Measurements from ENCODE around the gene SDS.

SDS gene, protein sequence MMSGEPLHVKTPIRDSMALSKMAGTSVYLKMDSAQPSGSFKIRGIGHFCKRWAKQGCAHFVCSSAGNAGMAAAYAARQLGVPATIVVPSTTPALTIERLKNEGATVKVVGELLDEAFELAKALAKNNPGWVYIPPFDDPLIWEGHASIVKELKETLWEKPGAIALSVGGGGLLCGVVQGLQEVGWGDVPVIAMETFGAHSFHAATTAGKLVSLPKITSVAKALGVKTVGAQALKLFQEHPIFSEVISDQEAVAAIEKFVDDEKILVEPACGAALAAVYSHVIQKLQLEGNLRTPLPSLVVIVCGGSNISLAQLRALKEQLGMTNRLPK

DNA sequence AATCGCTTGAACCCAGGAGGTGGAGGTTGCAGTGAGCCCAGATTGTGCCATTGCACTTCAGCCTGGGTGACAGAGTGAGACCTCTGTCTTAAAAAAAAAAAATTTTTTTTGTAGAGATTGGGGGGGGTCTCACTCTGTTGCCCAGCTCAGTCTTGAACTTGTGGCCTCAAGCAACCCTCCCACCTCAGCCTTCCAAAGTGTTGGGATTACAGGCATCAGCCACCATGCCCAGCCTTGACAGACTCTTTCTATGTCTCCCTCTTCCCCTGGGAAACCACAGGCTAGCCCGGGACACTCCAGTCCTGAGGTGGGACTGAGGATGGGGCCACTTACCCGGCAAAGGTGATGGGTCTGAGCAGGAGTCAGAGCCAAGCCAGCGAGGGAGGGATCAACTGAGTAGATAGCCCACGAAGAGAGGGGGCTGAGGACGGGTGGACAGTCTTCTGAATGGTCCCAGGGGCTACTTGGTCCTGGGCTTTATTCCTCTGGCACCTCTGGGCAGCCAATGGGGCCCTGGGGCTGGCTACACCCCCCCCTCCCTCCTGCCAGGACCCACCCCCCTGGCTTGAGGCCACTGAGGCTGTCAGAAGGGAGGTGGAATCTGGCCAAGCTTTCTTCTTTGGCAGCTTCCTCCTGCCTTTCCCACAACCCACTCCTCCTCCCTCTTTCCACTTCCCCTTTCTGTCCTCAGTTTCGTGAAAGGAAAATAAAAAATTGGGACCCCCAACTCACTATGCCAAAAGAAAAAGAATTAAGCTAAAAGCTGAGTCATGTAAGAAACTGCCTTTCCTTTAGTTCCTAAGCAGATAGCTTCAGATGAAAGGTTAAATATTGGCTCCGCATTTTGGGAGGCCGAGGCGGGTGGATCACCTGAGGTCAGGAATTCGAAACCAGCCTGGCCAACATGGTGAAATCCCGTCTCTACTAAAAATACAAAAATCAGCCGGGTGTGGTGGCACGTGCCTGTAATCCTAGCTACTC lies at the start of gene SDS:
Gene SDS, minus strand, starts transcription at position 453 of the 981 bp plus-strand sequence. CDS start 4,179 bp downstream, outside the sequence.
- peak; percentile 72 for DNase-seq

DNA sequence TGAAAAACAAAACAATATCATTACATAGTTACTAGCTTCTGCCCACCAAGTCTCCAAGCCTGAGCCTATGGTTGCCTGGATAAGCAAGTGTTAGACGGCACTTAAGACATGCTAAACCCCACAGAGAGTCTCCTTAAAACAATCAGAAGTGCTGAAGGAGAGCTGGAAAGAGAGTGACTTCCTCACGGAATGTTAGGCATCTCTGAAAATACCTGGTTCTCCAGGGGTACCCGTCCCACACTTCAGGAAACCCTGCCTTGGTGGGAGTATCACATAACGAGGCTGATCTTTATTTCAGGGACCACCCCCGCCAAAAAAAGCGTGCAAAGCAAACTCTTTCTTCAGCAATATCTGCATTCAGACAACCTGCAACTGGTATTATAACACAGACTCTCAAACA lies 49.6 kb upstream of the SDS start:
- no peak for DNase-seq

DNA sequence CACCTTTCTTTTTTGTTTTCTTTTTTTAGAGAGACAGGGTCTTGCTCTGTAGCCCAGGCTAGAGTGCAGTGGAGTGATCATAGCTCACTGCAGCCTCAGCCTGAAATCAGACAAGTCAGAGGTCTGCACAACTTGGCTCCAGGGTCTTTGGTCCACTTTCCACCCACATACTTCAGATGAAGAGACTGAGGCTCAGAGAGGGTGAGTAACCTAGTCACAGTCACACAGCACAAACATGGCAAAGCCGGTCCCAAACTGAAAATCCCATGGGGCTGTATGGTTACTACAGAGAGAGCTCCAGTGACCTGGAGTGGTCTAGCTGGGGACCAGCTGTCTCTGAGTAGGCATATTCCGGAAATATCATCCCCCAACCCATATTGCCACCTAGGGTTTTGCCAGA lies 48.8 kb upstream of the SDS start:
- no peak for DNase-seq

DNA sequence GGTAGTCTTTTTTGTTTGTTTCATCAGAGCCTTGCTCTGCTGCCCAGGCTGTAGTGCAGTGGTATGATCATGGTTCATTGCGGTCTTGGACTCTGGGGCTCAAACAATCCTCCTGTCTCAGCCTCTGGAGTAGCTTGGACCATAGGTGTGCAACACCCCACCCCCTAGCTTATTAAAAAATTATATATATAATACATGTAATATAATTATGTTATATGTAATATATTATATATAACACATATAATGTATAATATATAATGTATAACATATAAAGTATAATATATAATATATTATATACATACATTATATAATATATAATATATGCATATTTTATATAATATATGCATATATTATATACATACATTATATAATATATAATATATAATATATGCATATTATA lies 46.2 kb upstream of the SDS start:
- no peak for DNase-seq

DNA sequence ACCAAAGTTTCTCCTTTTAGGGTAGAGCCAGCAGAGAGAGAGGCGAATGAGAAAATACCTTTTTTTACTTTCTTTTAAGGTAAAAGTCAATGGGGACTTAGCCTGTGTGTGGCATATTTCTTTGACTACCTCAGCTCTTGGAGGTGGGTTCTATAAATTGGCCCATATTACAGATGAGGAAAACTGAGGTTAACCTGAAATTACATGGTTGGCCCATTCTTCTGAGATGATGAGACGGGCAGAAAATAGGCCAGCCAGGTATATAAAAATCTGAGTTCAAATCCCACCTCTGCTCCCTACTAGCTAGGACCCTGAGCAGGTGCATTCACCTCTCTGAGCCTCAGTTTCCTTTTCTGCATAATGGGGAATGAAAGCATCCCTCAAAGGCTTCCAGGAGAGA lies 45.6 kb upstream of the SDS start:
- no peak for DNase-seq

DNA sequence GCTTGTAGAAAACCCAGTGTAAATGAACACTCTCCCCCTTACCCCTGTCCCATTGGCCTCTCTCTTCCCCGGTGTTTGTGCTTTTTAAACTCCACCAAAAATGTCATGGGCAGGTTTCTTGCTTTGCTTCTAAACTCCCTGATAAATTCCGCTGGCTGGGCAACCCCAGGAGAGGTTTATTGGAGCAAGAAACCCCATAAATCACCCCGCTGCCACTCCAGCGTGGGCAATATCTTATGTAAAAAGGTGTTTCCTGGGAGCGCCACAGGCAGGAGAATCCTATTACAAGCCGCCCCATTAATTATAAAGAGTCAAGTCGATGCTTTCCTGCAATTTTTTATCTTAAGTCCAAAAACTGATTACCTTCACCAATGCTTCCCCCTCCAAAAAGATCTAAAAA lies 45.2 kb upstream of the SDS start:
- DNase-seq: no peak

DNA sequence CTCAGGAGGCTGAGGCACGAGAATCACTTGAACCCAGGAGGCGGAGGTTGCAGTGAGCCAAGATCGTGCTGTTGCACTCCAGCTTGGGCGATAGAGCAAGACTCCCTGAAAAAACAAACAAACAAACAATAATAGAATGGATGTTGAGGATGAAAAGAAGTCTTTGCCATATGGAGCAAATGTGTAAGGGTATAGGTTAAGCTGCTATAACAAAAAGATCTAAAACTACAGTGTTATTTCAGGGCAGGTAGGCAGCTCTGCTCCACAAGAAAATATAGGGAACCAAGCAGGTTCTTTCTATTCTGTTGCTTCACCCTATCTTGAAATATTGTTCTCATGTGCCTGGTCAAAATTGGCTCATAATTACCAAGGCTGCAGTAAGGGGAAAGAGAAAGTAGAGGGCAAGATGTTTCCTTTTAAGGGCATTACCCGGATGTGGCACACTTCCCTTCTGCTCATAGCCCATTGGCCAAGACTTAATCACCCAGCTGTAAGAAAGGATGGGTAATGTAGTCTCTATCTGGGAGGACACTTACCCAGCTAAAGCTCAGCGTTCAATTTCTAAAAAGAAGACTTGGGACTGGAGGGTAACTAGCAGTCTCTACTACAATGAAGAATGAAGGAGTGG lies 42.0 kb upstream of the SDS start:
- peak; percentile 91 for DNase-seq

DNA sequence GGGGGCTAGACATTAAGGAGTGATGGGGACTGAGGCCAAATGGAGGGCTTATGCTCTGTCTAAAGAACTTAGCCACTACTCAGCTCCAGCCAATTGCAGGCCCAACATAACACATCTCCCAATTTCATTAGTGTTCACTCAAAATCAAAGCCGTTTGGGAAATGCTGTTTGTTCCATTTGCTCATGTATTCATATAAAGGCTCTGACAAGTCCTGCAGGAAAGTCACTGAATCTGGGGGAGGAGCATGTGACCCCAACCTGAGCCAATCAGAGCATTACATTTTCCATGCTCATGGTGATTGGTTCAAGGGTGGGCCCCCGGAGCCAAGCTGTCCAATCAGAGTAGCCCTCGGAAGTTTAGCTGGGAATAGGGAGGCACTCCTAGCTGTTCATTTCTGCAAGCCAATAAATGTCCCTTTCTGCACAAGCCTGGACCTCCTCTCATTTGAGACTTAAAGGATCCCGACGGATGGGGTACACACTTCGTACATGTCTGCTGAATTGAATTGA lies 39.4 kb upstream of the SDS start:
- DNase-seq: no peak

DNA sequence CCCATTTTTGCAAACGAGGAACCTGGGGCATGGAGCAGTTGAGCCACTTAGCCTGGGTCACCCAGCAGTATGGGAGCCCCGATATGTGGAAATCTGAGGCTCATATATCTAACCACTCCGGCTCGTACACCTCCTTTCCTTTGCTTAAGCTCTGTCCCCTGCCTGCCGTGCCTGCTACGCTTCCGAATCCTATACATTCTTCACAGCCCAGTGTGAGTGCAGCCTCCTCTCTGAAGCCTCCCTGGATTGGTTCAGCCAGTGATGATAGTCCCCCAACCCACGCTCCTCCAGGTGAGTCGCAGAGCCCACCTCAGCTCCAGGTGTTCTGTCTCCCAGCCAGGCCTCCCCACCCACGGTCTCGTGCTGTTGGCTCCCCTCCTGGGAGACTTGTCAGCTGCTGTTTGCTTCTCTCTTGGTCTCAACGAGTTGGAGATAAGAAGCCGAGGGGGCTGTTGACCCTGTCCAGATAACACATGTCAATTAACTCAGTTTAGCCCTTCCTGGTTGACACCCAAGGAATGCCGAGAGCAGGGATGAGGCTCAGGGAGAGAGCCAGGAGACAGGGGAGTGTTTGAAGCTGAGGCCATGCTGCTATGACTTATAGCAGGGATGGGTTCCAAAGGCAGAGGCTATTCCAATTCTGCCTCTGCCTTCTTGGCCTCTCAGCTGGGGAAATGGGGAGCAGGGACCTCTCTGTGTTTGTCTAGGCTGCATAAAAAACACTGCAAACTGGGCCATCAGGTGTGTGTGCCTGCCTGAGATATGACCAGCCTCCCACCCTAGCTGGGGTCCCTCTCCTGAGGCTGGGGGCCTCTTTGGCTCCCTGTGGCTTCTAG lies 37.5 kb upstream of the SDS start:
- no peak for DNase-seq

DNA sequence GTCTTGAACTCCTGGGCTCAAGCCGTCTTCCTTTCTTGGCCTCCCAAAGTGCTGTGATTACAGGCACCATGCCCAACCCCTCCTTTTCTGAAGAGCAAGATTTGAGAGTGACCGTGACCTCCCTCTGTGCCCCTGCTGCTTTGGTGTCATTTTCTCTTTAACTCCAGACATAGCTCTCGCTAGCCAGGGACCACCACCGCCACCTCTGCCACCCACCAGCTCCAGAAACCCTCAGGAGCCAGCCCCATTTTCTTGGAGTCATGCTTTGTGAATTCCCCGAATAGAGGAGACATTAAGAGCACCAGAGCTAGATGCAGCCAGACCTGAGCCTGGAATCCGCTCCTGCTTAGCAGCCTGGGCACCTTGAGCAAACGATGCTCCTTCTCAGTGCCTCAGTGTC lies 36.6 kb upstream of the SDS start:
- no peak for DNase-seq

DNA sequence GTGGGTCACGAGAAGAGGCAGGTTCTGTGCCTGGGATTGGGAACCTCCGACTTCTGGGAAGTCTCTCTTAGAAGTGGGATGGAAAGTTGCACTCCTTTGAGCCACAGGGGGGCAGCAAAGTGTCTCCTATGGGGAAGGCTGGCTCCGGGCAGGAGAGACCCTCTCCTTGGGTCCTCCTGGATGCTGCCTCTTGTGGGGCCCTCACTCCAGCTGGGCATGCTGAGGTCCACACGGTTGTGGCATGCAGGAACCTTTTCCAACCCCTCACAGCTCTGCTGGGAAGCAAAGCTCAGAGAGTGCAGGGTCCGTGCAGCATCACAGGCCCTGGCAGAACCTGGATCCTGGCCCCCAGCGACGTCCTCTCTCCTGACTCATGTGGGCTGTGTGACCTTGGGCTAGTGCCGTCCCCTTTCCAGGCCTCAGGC lies 35.9 kb upstream of the SDS start:
- peak; percentile 36 for DNase-seq

DNA sequence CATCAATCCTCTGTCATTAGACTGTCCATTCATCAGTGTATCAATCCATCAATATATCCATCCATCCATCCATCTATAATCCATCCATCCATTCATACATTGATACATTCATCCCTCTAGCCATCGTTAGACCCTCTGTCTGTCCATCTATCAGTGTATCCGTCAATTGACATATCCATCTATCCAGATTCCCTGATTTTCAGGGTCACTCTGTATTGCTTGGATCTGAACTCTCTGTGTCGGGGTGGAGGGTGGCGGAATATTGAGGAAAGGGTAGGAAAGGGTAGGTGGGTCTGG lies 35.6 kb upstream of the SDS start:
- no peak for DNase-seq

DNA sequence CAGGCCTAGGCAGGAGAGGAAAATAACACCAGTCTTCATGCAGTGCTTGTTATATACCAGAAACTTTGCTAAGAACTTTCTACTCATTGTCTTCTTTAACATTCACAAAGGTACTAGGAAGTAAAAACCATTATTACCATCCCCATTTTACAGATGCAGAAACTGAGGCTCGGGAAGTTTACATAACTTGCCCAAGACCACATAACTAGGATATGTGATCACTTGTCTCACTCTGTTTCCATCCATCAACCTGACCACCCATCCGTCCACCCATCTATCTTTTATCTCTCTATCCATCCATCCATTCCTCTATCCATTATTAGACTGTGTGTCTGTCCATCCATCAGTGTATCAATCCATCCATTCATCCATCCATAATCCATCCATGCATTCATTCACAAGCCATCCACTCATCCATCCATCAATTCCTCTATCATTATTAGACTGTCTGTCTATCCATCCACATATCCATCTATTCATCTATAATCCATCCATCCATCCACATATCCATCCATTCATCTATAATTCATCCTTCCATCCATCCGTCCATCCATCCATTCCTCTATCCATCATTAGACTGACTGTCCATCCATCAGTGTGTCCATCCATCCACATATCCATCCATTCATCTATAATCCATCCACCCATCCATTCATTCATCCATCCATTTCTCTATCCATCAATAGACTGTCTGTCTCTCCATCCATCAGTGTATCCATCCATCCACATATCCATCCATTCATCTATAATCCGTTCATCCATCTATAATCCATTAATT lies 35.0 kb upstream of the SDS start:
- DNase-seq: no peak

DNA sequence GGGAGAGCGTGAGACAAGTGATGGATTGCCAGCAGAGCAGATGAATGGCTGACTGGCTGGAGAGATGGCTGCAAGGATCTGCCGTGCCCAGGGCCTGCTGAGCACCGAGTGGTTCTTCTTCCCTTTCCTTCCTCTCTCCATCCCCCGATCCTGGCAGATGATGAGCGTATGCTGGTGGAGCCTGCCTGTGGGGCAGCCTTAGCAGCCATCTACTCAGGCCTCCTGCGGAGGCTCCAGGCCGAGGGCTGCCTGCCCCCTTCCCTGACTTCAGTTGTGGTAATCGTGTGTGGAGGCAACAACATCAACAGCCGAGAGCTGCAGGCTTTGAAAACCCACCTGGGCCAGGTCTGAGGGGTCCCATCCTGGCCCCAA lies 34.0 kb upstream of the SDS start:
- DNase-seq: no peak

DNA sequence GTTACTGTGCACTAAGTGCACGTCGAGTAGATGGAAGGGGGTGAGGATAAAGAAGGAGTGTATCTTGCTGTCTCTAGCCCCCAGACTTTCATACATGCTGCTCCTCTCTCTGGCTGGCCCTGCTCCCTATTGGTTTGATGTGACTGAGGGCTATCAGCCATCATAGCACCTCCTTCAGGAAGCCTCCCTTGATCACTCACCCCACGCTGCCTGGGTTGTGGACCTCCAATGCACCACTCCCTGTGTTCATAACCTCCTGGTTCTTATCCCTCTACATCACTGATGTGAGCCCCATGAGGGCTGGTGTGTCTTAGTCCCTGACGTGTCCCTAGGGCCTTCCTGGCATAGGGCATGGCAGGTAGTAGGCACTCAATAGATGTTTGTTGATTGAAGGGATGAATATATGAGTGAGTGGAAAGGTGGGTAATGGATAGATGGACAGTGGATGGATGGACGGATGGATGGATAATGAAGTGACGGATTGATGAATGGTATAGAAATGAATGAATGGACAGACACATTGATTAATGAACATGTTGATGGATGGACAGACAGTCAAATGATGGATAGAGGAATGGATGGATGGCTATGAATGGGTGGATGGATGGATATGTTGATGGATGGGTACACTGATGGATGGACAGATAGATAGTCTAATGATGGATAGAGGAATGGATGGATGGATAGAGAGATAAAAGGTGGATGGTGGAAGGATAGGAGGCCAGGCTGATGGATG lies 33.5 kb upstream of the SDS start:
- no peak for DNase-seq

DNA sequence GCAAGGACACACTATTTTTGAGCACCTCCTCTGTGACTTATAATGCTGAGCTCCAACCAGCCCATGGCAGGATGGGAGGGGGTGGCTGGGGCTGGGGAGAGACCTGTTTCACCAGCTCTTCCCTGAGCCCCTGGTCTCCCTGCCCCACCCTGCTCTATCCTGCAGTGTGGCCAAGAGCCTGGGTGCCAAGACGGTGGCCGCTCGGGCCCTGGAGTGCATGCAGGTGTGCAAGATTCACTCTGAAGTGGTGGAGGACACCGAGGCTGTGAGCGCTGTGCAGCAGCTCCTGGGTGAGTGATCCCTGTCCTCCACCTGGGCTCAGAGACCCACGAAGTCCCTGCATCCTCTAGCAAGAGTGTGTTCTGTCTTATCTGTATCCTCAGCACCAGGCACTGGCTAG lies 32.9 kb upstream of the SDS start:
- DNase-seq: no peak

DNA sequence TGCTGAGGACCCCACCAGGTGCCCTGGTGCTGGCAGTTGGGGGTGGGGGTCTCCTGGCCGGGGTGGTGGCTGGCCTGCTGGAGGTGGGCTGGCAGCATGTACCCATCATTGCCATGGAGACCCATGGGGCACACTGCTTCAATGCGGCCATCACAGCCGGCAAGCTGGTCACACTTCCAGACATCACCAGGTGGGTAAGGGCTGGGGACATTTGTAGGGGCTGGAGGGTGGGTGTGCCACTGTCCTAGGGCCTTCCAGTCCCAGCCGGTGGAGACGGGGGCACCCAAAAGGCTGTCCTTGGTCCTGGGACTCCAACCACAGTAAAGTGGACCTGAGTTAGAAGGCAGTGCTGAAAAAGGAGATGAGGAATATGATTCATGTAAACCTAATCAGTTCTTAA lies 31.7 kb upstream of the SDS start:
- no peak for DNase-seq

DNA sequence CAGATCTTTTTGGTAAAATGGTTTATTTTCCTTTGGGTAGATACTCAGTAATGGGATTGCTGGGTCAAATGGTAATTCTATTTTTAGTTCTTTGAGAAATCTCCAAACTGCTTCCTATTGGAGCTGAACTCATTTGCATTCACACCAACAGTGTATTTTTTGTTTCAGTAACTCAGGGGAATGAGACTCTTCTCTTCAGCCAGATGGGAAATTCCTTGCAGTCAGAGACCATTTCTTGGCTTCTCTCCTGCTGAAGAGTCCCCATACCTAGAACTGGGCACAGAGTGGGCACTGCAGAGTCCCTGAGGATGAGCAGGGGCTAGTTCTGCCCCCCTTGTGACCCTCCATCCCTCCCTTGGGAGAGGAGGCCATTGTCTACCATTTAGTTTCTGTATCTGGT lies 29.3 kb upstream of the SDS start:
- no peak for DNase-seq

DNA sequence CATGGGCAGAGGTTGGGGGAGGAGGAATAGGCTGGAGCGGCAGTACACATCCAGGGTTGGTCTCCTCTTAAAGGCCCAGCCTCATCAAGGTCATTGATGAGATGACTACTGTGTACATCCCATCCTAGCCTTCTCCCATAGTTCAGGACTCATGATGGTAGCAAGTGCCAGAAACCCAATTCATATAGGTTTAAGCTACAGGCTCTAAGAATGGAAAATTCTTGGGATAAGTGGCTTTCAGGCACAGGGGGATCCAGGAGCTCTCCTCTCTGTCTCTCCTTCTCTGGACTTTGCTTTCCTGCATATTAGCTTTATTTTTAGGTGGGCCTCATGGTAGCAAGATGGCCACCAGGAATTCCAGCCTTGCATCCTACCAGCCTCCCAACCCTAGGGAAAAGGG lies 24.8 kb upstream of the SDS start:
- DNase-seq: no peak

DNA sequence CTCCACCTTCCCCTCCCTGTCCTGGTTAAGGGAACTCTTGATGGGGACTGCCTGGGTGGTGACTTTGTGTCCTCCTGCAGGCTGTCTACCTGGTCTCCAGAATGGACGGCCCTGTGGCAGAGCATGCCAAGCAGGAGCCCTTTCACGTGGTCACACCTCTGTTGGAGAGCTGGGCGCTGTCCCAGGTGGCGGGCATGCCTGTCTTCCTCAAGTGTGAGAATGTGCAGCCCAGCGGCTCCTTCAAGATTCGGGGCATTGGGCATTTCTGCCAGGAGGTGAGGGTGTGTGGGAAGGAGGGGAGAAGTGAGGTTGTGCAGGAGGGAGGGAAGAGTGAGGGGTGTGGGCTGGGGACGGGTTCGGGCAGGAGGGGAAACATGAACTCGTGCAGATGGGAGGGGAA lies 24.2 kb upstream of the SDS start:
- DNase-seq: no peak

DNA sequence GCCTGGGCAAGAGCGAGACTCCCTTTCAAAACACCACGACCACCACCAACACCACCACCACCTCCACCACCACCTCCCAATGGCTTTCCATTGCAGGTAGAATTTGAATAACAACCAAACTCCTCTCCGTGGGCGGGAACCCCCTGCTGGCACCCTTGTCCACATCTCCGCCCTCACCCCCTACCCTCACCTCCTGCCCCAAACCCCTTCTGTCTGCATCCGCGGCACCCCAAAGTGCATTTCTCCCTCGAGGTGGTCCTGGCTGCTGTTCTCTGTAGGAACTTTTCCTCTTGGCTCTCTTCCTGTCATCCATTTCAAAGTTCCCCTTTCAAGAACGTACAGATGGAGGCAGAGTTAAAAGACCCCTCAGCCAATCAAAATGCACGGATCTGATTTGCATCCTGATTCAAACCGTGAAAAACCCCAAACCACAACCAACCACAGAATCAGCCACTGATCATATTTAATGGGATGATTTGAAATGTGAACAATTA lies 22.3 kb upstream of the SDS start:
- no peak for DNase-seq
